IPS DF 4.7 (cell line): Measurements from ENCODE around the gene MTERF4.

Source experiments
- DNase-seq: peaks from one replicate; pipeline ENCODE4 v3.0.0-alpha.2; 2013; ENCODE audit warnings: low spot score; ENCODE audit errors: extremely low read depth

The MTERF4 gene

GRCh38 chr2:241070361-241070760 is 31.7 kb downstream of the MTERF4 start:
- no peak for DNase-seq

DNA sequence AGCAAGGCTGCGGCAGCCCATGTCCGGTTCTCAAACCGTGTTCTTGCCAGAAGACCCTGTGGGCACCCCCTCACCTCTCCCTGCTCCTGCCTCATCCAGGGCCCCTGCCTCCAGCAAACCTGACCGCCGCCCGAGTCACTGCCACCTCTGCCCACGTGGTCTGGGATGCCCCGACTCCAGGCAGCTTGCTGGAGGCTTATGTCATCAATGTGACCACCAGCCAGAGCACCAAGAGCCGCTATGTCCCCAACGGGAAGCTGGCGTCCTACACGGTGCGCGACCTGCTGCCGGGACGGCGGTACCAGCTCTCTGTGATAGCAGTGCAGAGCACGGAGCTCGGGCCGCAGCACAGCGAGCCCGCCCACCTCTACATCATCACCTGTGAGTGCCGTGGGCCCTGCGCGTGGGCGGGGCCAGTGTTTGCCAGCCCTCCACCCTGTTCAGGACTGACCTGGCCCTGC is 32.2 kb downstream of the MTERF4 start:
- no peak for DNase-seq

- no peak for DNase-seq
Observed at GRCh38 chr2:241068942-241069810, 32.9 kb downstream of the MTERF4 start.

GRCh38 chr2:241068136-241068941 is 33.7 kb downstream of the MTERF4 start:
- DNase-seq: no peak

- DNase-seq: no peak
Observed at GRCh38 chr2:241067501-241068135, 34.5 kb downstream of the MTERF4 start.

- no peak for DNase-seq
Observed at GRCh38 chr2:241066893-241067341, 35.2 kb downstream of the MTERF4 start.

DNA sequence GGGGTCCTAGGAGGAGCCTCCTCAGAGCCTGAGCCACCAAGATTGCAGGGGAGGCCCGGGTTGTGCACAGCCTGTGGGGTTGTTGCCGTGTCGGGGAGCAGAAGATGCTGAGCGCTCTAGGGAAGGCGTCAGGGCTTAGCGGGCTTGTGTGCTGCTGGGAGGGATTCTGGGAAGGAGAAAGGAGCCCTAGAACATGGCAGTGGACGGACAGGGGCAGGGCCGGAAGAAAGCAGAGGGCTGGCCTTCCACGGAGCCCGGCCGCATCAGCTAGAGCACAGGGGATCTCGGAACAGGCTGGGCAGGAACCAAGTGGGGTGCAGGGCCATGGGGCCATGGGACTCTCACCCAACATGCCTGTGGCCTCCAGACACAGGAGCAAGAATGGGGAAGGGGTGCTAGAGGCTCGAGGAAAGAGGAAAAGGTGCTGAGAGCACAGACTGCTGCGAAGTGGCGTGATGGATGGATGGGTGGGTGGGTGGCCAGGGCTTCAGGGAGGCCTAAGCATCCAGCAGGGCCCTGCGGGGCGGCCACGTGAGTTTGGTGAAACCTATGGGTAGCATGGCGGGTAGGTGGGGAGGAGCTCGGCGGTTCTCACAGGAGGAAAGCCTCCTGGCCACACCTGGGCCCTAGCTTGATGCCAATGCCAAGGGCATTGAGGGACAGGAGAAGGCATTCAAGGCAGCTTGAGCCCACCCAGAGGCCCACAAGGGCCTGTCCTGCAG is 35.8 kb downstream of the MTERF4 start:
- no peak for DNase-seq

GRCh38 chr2:241065355-241065803 is 36.7 kb downstream of the MTERF4 start:
- DNase-seq: no peak

- DNase-seq: no peak
Observed at GRCh38 chr2:241064802-241065354, 37.2 kb downstream of the MTERF4 start.

DNA sequence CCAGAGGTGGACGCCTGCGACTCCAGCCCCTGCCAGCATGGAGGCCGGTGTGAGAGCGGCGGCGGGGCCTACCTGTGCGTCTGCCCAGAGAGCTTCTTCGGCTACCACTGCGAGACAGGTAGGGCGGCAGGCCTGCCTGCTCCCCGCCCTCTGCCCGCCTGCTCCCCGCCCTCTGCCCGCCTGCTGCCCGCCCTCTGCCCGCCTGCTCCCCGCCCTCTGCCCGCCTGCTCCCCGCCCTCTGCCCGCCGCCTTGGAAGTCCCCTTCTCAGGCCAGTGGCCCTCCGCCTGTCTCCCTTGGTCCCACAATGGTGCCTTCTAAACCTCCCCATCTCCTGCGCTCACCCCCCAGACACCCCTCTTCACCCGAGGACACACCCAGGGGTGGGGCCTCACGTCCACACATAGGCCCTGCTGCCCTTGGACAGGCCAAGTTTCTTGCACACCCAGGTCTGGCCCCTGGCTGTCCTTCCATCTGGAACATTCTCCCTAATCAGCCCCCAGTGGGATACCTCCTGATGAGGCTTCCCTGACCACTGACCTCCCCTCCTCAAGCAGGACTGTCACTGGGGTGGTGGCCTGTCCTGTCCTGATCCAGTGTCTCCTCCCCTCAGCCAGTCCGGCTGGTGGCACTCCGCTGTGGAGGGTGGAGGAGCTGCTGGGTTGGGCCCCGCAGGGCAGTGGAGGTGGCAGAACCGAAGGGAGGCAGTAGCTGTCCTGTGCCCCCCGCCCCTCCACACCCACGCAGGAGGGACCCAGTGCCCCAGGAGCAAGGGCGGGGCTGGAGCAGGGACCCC is 37.9 kb downstream of the MTERF4 start:
- DNase-seq: no peak

- no peak for DNase-seq
Observed at GRCh38 chr2:241063587-241063986, 38.5 kb downstream of the MTERF4 start.

GRCh38 chr2:241063093-241063551 is 39.0 kb downstream of the MTERF4 start:
- DNase-seq: no peak

DNA sequence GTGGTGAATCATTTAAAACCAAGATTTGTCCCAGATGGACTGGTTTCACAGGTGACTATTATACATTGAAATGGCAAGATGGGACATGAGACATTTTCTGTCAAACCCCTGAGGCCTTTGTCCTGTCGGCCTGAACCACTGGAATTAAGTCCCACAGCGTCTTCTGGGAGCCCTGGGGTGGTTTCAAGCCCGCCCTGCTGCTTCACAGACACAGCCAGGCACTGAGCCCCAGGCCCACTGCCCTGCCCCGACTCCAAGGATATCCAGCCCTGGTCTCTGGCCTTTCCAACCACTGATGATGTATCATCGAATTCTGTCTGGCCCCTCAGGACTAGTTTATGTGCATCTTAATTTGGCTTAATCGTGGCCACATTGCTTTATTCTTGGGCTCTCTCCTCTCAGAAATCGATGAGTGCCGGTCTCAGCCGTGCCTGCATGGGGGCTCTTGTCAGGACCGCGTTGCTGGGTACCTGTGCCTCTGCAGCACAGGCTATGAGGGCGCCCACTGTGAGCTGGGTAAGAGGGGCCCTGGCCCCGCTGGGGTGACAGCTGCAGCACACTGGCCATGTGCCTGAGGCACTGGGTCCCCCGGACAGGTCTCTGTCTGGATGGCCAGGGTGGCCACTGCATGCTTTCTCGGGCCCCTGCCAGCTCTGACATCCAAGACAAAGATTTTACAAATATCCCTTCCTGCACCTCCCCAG is 39.5 kb downstream of the MTERF4 start:
- no peak for DNase-seq

DNA sequence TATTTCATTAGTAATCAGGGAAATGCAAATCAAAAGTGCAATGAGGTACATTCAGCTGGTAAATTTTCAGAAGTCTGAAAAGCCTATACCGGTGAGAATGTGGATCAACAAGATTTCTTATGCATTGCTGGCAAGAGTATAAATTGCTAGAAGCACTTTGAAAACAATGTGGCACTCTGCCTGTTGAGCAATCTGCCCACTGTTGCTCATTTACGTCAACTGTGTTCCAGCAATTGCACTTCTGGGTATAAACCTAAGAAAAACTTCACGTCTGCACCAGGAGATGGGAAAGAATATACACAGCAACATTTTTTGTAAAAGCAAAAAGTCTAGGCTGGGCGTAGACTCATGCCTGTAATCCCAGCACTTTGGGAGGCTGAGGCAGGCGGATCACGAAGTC is 40.8 kb downstream of the MTERF4 start:
- DNase-seq: no peak

DNA sequence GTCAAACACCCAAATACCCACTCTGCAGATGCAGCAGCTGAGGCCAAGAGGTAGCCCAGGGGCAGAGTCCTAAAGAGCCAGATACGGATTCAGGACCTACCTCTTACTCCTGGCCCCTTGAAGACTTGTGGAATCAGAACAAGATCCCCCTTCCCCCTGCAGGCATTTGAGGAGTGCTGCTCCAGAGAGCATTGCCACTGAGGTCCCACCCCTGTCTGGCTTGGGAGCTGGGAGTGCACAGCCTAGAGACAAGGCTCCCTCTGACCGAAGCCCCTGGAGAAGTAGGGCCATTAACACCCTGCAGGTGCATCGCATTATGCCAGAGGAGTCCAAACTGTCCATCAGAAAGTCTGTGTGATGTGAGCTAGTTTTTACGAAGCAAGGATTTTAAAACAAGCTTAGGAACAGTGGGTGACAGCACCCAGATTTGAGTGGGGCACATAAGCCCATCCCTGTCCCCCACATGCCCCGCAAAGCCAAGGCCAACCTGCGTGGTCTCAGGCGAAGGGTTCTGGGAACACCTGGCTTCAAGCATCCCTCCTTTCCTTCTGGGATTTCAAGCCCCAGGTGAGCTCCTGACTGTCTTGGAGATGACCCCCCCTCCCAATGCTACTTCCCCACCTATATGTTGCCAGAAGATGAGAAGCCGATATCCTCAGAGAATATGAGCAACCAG is 48.4 kb downstream of the MTERF4 start:
- DNase-seq: no peak

- no peak for DNase-seq
Observed at GRCh38 chr2:241052677-241053360, 49.3 kb downstream of the MTERF4 start.

DNA sequence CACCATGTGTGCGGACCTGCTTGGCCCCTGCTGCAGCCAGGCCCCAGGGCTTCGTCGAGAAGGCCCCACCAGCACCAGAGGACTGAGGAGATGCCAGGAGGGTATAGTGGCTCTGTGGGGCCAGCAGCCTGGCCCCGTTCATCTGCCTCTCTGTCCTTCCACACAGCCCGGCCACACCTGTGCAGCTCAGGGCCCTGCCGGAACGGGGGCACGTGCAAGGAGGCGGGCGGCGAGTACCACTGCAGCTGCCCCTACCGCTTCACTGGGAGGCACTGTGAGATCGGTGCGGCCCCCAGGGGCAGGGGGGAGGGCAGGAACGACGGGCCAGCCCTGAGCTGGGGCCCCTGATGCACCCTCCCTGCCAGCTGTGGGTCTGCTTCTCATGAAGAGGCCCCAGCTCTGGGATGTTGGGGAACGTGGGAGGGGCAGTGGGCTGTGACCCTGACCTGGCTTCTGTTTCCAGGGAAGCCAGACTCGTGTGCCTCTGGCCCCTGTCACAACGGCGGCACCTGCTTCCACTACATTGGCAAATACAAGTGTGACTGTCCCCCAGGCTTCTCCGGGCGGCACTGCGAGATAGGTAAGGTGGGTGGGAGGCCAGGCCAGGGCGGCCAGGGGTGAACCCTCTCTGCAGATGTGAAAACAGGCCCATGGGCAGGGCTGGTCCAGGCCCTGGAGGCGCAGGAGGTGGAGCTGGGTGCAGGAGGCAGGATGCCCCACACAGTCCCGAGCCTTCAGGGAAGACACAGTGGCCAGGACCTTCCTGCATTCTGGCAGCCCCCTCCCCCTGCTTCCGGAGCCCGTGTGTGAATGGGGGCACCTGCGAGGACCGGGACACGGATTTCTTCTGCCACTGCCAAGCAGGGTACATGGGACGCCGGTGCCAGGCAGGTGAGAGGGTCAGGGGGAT is 50.3 kb downstream of the MTERF4 start:
- no peak for DNase-seq
